SJSA1 (cell line): ENCODE data around the gene UPK2. TPM values are rescaled to one million over a fixed set of nuclear protein-coding genes. Genes with fewer than 3 reads are reported as not detected.
A peak's percentile ranks its signal among the peaks of the same experiment; 100 is the strongest.

Experiments used
- DNase-seq, 2 experiments: peaks; one replicate each; pipeline ENCODE4 v3.0.0-alpha.2; 2015 to 2020; ENCODE audit warnings: low spot score in 2 of 2, low read depth in 1 of 2
- H3K27ac ChIP-seq: fragments of 250-450 bp; sonication (Bioruptor Pico); 2 replicates; pipeline ENCODE4 v1.5.1; 2020; ENCODE audit warnings: mild to moderate bottlenecking, moderate library complexity
- H3K27me3 ChIP-seq: fragments of 250-450 bp; sonication (Bioruptor Pico); replicated peaks from 2 replicates; pipeline ENCODE4 v1.5.1; 2020; ENCODE audit warnings: mild to moderate bottlenecking, moderate library complexity
- H3K36me3 ChIP-seq: fragments of 250-450 bp; sonication (Bioruptor Pico); 2 replicates; pipeline ENCODE4 v1.5.1; 2020; ENCODE audit warnings: mild to moderate bottlenecking
- H3K4me1 ChIP-seq: fragments of 250-450 bp; sonication (Bioruptor Pico); replicated peaks from 2 replicates; pipeline ENCODE4 v1.6.1; 2021; ENCODE audit warnings: mild to moderate bottlenecking
- H3K4me3 ChIP-seq: fragments of 250-450 bp; sonication (Bioruptor Pico); 2 replicates; pipeline ENCODE4 v1.5.1; 2020; ENCODE audit warnings: mild to moderate bottlenecking
- H3K9me3 ChIP-seq: fragments of 250-450 bp; sonication (Bioruptor Pico); replicated peaks from 2 replicates; pipeline ENCODE4 v1.5.1; 2020; ENCODE audit warnings: mild to moderate bottlenecking
- total RNA-seq: library from RNA; depleted of rRNA; stranded (reverse); fragments of >200 nt; shearing (Covaris generic); gene quantifications from 2 replicates; pipeline ENCODE4 v1.2.3, GENCODE V29; 2014

UPK2 gene
- total RNA-seq, 1 experiment from 2014 or later: not detected

DNA sequence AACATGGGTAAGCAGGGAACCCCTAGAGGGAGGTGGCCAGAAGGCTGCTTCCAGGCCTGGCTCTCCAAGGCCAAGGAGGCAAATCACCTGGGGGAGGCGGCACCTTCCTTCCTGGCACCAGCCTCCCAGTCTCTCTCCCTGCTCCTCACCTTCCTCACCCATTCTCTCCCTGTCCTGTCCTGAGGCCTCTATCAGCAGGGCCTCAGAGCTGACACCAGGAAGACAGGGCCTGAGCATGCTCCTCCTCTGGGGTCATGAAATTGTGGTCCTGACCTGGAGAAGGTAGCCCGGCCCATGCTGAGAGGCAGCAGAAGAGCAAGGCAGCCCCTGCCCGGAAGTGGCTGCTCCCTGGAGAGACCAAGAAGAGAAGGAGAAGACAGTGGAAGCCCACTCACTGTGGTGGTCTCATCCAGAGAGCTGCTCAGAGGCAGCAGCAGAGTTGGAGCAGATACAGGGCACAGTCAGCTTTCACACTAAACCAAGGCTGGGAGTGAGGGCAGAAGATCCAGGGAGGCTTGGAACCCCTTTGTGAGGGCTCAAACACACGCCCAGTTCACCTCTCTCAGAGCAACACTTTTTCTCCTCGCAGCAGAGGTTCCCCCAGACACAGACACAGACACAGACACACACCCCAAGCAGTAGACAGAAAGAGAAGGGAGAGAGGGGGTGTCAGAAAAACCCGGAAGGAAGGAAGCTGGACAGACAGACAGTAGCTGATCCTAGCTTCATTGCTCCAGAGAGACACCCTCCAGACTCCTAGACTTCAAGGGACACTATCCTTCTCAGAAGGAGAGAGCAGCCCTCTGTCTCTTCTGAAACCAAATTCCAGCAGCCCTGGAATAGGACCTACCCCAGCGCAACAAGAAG, 32.1 kb upstream of the UPK2 start:
- peaks cover 75% of the 10 kb centered on the region for H3K4me1 ChIP-seq
- no peak overlapping the region for H3K27ac ChIP-seq
- DNase-seq: no peak
- no peaks in the 10 kb centered on the region for H3K9me3 ChIP-seq
- H3K4me3 ChIP-seq: peak overlapping the region; percentile 56
- H3K27me3 ChIP-seq: no peaks in the 10 kb centered on the region
- no peaks in the 10 kb centered on the region for H3K36me3 ChIP-seq

DNA sequence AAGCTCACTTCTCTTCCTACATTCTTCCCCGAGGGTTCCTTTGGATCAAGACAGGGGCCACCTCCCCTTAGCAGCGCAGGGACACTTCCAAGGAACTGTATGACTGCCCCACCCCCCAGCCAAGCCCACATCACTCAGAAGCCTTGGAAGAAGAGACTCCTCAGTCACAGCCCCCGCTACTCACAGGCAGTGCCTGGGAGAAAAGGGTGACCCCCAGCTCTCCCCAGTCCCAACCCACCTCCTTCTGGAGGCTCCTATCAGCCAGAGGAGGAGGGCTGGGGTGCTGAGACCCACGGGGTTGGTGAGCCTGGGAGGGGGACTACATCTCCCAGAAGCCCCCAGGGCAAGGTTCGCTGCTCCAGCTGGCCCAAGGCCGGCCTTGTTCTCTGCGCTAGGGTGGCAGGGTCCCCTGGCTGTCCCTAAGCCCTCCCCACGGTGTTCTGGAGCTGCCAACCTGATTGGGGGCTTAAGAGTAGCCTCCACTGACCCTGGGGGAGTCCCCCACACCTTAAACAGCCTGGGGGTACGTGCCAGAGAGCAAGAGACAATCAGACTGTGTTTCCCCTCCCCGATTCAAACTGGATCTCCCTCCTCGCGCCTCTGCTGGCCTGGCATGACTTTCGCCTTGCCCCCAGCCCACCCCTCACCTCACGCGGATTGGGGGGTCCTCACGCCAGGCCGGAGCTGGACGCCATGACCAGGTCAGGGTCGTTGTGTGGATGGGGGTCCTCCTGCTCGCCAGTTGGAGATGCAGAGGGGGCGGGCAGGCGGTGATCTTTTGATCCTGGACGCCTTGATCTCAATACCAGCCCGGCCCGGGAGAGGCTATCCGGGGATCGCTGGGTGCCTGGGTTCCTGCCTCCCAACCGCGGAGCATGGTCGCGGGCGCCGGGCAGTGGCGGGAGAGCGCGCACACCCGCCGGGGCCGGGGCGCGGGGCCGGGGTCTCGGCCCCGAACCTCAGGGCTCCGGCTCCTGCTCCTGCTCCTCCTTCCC, 31.2 kb upstream of the UPK2 start:
- Histone ChIP-seq H3K27me3 (no peaks in the 10 kb centered on the region), H3K36me3 (no peaks in the 10 kb centered on the region), H3K4me1 (peaks cover 70% of the 10 kb centered on the region), H3K4me3 (peak overlapping the region; percentile 56), H3K9me3 (no peaks in the 10 kb centered on the region), H3K27ac (no peak overlapping the region; the same call in 1 of the 2 replicates)
- peak in 1 of 2 experiments; percentile 46 for DNase-seq

DNA sequence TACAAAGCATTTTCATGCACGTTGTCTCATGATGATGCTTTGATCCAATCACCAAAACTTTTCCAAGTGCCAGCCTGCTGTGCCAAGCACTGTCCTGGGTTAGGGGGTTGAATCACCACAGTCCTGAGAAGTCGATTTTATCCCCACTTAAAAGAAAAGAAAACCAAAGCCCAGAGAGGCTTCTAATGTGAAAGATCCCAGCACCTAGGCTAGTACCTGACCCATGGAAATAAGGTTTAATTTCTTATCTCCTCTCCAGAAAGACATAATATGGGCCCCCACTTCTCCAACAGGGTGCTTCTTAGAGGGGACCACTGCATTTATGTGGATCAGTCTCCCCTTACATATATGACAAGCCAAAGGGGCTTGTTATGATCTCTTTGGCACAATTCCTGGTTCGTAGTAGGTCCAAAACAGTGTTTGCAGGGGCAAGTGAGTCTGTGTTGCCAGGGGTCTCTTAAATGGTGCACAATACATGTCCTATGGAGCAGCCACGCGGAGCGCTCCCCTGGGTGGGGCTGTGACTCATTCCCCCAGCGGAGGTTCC, 28.5 kb upstream of the UPK2 start:
- Histone ChIP-seq H3K4me3 (no peak overlapping the region; the same call in 1 of the 2 replicates), H3K27ac (no peak overlapping the region), H3K9me3 (no peaks in the 10 kb centered on the region), H3K4me1 (peaks cover 49% of the 10 kb centered on the region), H3K36me3 (no peaks in the 10 kb centered on the region), H3K27me3 (no peaks in the 10 kb centered on the region)
- no peak for DNase-seq

DNA sequence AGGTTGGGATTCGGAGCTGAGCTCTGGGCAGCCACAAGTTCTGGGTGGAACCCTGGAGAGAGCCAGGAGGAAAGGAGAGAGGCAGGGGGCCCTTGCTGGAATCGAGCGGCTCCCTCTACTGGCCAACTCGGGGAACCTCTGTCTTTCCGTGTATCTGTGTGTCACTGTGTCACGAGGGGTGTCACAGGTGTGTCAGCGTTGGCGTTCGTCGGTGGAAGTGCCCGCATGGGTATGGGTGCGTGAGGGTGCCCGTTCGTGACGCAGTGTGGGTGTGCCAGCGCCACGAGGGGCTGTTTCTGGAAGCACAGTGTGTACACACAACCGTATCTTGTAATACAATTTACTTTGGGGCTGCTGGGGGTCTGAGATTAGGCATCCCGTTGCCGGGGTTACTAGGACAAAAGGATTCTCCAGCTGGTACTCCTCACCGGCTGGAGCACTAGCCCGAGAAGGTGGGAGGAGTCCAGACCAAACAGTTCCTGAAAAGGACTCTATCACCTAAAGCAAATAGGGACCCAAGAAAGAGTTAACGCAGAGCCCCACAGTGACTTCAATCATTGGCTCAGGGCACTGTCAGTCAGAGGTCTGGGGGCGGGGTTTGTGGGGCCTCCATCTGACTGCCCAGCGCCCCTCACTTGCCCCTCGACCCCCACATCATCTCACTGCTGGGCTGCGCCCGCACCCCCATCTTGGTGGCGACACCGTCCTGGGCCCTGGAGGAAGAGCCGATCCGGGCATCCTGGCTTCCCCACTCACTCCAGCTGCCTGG, 27.8 kb upstream of the UPK2 start:
- peaks cover 43% of the 10 kb centered on the region for H3K4me1 ChIP-seq
- H3K27me3 ChIP-seq: no peaks in the 10 kb centered on the region
- H3K9me3 ChIP-seq: no peaks in the 10 kb centered on the region
- H3K36me3 ChIP-seq: no peaks in the 10 kb centered on the region
- peak; percentile 77 to 81 for DNase-seq
- H3K4me3 ChIP-seq: peak overlapping the region; percentile 49
- peak overlapping the region; percentile 28; the same call in 1 of the 2 replicates for H3K27ac ChIP-seq

DNA sequence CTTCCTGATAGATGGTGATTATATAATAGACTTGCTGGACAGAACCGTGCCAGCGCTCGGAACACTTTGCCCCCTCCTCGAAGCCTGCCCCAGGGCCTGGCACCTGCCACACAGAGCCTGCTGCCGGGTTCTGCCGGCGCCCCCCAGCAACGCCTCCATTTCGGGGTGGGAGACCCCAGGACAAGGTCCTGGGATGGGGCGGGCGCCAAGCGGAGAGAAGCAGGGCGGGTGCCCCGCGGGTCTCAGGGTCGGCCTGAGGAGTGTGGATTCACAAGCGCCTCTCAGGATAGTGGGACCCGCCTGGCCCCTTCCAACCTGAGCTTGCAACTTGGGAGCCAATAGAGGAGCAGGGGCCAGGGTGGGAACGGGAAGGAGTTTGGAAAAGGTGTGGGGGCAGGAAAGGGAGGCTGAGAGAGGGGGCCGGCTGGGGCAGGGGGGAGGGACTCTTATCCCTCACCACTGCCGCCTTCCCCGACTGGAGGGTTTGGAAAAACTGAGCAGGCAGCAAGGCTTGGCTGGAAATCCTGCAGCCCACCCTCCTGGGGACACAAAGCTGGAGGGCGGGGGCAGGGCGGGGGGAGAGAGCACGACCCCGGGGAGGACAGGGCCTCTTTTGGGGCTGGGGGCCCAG, 27.1 kb upstream of the UPK2 start:
- peaks cover 36% of the 10 kb centered on the region for H3K4me1 ChIP-seq
- DNase-seq: peak in 1 of 2 experiments; percentile 75
- H3K4me3 ChIP-seq: peak overlapping the region; percentile 49
- no peaks in the 10 kb centered on the region for H3K36me3 ChIP-seq
- no peaks in the 10 kb centered on the region for H3K9me3 ChIP-seq
- peak overlapping the region; percentile 28; the same call in 1 of the 2 replicates for H3K27ac ChIP-seq
- no peaks in the 10 kb centered on the region for H3K27me3 ChIP-seq

DNA sequence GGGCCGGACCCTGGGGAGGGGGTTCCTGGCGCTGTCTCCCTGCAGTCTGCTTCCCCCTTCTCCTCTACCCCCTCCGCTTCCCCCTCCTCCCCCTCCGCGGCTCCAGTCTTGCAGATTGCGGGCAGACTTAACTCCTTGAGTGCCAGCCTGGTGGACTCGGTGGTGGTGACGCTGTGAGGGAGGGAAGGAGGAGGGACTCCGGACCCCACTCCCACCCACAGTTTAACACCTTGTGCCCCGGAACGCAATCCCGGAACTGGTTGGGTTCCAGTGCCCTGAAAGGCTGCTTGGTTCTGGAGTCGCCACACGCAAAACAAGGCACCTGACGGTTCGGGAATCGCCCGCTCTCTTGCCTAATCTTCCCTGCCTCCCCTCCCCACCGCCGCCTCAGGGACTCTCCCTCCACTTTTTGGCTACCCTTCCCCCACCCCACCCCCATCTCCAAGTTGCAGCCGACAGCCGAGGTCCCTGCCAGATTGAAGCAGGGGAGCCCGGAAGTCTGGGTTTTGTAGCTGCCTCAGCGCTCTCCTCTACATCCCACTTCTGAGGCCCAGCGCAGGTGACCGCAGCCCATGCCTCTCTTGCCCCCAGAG, 26.5 kb upstream of the UPK2 start:
- DNase-seq: peak; percentile 44 to 76
- no peaks in the 10 kb centered on the region for H3K9me3 ChIP-seq
- H3K27ac ChIP-seq: no peak overlapping the region
- H3K36me3 ChIP-seq: no peaks in the 10 kb centered on the region
- H3K4me1 ChIP-seq: peaks cover 30% of the 10 kb centered on the region
- H3K27me3 ChIP-seq: no peaks in the 10 kb centered on the region
- peak overlapping the region; percentile 49 for H3K4me3 ChIP-seq

DNA sequence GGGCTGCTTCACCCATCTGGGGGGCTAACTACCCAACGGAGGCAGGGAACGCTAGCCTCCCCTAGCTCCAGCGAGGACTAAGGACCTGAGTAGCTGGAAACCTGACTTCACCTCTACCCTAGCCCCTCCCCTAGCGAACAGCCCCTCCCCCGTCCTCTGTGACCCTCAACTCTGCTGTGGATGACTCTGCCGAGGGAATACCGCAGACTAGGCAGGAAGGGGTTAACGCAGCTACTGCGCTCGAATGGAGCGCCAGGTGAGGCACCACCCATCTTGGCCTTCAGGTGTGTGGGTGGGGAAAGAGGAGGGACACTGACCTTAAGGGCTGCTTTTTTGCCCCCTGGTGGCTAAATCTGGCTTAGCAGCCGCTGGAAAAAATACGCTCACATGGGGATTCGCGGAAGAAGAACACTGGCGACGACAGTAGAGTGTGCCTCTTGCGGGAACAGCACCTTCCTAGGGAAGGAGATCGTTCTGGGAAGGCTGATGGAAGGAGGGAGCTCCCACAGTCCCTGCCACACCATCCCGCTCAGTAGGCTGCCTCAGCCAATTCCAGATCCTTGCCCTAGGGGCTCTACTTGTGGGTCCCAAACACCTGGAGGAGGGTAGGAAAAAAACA, 25.9 kb upstream of the UPK2 start:
- DNase-seq: peak; percentile 54 to 56
- peaks cover 28% of the 10 kb centered on the region for H3K4me1 ChIP-seq
- no peaks in the 10 kb centered on the region for H3K9me3 ChIP-seq
- no peak overlapping the region for H3K27ac ChIP-seq
- no peaks in the 10 kb centered on the region for H3K36me3 ChIP-seq
- no peaks in the 10 kb centered on the region for H3K27me3 ChIP-seq
- H3K4me3 ChIP-seq: peak overlapping the region; percentile 49

DNA sequence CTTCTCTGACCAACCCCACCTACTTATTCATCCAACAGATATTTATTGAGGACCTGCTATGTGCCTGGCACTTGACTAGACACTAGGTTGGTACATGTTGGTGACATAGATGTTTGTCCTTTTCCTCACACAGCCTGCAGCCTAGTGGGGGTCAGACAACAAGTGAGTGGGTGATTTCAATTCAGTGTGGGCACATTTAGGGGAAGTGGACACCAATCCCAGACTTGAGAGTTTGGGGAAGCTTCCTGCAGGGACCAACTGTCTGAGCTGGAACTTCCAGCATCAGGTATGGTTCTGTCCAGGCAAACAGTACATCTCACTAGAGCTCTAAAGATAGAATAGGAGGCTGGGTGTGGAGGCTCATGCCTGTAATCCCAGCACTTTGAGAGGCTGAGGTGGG, 24.5 kb upstream of the UPK2 start:
- H3K27me3 ChIP-seq: no peaks in the 10 kb centered on the region
- H3K9me3 ChIP-seq: no peaks in the 10 kb centered on the region
- H3K36me3 ChIP-seq: no peaks in the 10 kb centered on the region
- DNase-seq: no peak
- H3K4me3 ChIP-seq: no peak overlapping the region
- H3K27ac ChIP-seq: no peak overlapping the region
- H3K4me1 ChIP-seq: peaks cover 25% of the 10 kb centered on the region

DNA sequence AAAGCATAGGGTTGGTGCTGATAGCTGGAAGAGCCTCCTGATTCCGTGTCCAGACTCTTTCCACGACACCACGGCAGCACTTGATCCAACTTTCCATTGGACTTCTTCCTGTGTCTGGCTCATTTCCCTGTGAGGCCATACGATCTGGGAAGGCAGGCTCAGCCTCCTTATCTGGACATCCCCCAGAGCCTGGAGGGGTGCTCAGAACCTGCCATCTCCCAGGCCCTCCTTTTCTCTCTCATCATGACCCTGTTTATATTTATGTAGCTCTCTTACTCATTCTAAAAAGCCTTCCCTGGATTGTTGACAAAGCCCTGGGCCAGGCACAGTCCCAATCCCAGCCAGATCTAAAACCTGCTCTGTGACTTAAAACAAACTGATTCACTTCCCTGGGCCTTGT, 22.6 kb upstream of the UPK2 start:
- Histone ChIP-seq H3K27ac (no peak overlapping the region), H3K27me3 (no peaks in the 10 kb centered on the region), H3K9me3 (no peaks in the 10 kb centered on the region), H3K4me3 (no peak overlapping the region), H3K36me3 (no peaks in the 10 kb centered on the region), H3K4me1 (peaks cover 17% of the 10 kb centered on the region)
- DNase-seq: no peak

DNA sequence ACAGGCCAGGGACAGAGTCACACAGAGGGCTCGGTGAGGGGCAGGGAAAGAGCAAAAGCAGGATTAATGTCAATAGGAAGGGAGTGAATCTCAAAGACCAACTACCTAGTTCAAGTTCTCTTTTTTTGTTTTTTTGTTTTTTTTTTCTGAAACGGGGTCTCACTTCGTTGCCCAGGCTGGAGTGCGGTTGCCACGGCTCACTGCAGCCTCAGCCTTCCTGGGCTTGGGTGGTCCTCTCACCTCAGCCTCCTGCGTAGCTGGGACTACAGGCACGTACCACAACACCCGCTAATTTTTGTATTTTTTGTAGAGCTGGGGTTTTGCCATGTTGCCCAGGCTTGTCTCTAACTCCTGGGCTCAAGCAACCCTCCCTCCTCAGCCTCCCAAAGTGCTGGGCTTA, 20.7 kb upstream of the UPK2 start:
- DNase-seq: no peak
- Histone ChIP-seq H3K27me3 (no peaks in the 10 kb centered on the region), H3K4me3 (no peak overlapping the region), H3K36me3 (no peaks in the 10 kb centered on the region), H3K9me3 (no peaks in the 10 kb centered on the region), H3K4me1 (peaks cover 6% of the 10 kb centered on the region), H3K27ac (no peak overlapping the region)

DNA sequence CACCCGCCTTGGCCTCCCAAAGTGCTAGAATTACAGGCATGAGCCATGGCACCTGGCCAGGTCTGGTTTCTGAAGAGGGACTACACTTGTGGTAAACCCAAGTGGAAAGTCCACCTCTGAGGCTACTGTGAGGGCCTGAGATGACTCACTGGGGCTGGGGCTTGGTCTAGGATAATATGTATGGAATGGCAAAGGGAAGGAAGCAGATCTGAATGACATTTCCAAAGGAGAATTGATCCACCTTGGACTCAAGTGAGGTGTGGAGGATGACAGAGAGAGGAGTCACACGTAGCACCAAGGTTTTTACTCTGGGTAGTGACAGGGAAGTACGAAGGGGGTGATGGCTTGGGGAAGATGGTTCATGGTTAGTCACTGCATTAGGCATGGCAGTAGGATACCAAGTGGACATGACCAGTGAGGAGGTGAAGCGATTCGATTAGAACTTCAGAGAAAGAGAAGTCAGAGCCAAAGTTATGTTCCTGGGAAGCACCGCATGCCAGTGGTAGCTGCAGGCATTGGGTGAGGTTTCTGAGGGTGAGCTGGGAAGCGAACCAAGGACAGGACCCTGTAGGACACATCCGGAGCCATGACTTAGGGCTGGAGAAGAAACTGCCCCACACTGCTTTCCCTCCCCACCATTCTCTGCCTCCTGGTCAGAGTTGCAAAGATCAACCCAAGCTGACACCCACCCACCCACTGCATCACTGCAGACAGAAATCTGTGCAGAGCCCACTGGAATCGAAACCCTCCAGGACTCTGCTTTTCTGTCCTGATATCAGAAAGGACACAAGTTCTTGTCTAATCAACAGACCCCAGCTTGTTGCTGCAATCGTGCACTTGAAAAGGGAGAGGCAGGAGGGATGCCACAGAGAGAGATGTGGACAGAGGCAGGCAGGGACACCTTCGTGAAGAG, 17.4 kb upstream of the UPK2 start:
- Histone ChIP-seq H3K36me3 (no peaks in the 10 kb centered on the region), H3K4me1 (0 out of 2 replicates have a peak, but pooled peaks cover 4% of the 10 kb centered on the region), H3K9me3 (no peaks in the 10 kb centered on the region), H3K27ac (no peak overlapping the region), H3K27me3 (no peaks in the 10 kb centered on the region), H3K4me3 (no peak overlapping the region)
- DNase-seq: peak in 1 of 2 experiments; percentile 60
